MM.1S (cell line): Measurements from ENCODE around the gene UST.

Experiments used
- DNase-seq: peaks from one replicate; pipeline ENCODE4 v3.0.0-alpha.2; 2015
- H2AFZ ChIP-seq: fragments of 300-600 bp; sonication (generic); 2 replicates; pipeline ENCODE4 v1.6.0; 2016; ENCODE audit warnings: antibody characterized with exemption, low read length
- H3F3A ChIP-seq: fragments of 300-600 bp; sonication (generic); 2 replicates; pipeline ENCODE4 v1.6.1; 2016; ENCODE audit warnings: mild to moderate bottlenecking, antibody characterized with exemption, low read length, moderate library complexity, mixed read lengths; ENCODE audit not compliant: insufficient read depth
- H3K27ac ChIP-seq: fragments of 300-600 bp; sonication (generic); 2 replicates; pipeline ENCODE4 v1.5.1; 2016; ENCODE audit warnings: mild to moderate bottlenecking, low read length
- H3K27me3 ChIP-seq: fragments of 300-600 bp; sonication (generic); replicated peaks from 2 replicates; pipeline ENCODE4 v1.6.0; 2016; ENCODE audit warnings: low read length; ENCODE audit not compliant: insufficient read depth
- H3K36me3 ChIP-seq: fragments of 300-600 bp; sonication (generic); replicated peaks from 2 replicates; pipeline ENCODE4 v1.6.1; 2016; ENCODE audit warnings: mild to moderate bottlenecking, low read length, mixed read lengths; ENCODE audit not compliant: insufficient read depth
- H3K4me1 ChIP-seq: fragments of 300-600 bp; sonication (generic); 2 replicates; pipeline ENCODE4 v1.6.1; 2016; ENCODE audit warnings: low read length, mixed read lengths
- H3K4me2 ChIP-seq: fragments of 300-600 bp; sonication (generic); 2 replicates; pipeline ENCODE4 v1.6.0; 2016; ENCODE audit warnings: low read depth, low read length
- H3K4me3 ChIP-seq: fragments of 300-600 bp; sonication (generic); 2 replicates; pipeline ENCODE4 v1.5.1; 2016; ENCODE audit warnings: low read length, mixed read lengths
- H3K79me2 ChIP-seq: fragments of 300-600 bp; sonication (generic); 2 replicates; pipeline ENCODE4 v1.6.1; 2016; ENCODE audit warnings: mixed run types, low read length, mixed read lengths
- H3K9ac ChIP-seq: fragments of 300-600 bp; sonication (generic); 2 replicates; pipeline ENCODE4 v1.6.1; 2016; ENCODE audit warnings: low read length, mixed read lengths
- H3K9me2 ChIP-seq: fragments of 300-600 bp; sonication (generic); replicated peaks from 2 replicates; pipeline ENCODE4 v1.6.1; 2016; ENCODE audit warnings: mild to moderate bottlenecking, low read length, mixed read lengths; ENCODE audit not compliant: insufficient read depth
- H3K9me3 ChIP-seq: fragments of 300-600 bp; sonication (generic); replicated peaks from 2 replicates; pipeline ENCODE4 v1.6.1; 2016; ENCODE audit warnings: mild to moderate bottlenecking, low read length, mixed read lengths; ENCODE audit not compliant: insufficient read depth
- H4K20me1 ChIP-seq: fragments of 300-600 bp; sonication (generic); 2 replicates; pipeline ENCODE4 v1.6.1; 2016; ENCODE audit warnings: mild to moderate bottlenecking, low read length, moderate library complexity, mixed read lengths; ENCODE audit not compliant: insufficient read depth
- CTCF ChIP-seq: fragments of 300-600 bp; sonication (generic); IDR thresholded peaks from 2 replicates; pipeline ENCODE4 v1.5.1; 2016; ENCODE audit warnings: antibody characterized with exemption, low read length, mixed read lengths
- EZH2 ChIP-seq: fragments of 300-600 bp; sonication (generic); optimal IDR thresholded peaks from 2 replicates; pipeline ENCODE3; 2017; ENCODE audit warnings: low read depth, mild to moderate bottlenecking, antibody characterized with exemption, low read length, mixed read lengths
- EZH2phosphoT487 ChIP-seq: fragments of 300-600 bp; sonication (generic); IDR thresholded peaks from 2 replicates; pipeline ENCODE4 v1.6.1; 2018; ENCODE audit warnings: antibody characterized with exemption, low read length

UST gene

GRCh38 chr6:148952147-148953035, 205.6 kb downstream of the UST start:
- Histone ChIP-seq H3F3A (no peaks in the 10 kb centered on the region), H3K9ac (no peak overlapping the region), H3K4me2 (no peak overlapping the region), H3K4me3 (no peak overlapping the region), H3K36me3 (no peaks in the 10 kb centered on the region), H3K27me3 (no peaks in the 10 kb centered on the region), H2AFZ (no peak overlapping the region), H4K20me1 (no peaks in the 10 kb centered on the region), H3K79me2 (no peaks in the 10 kb centered on the region), H3K9me2 (no peaks in the 10 kb centered on the region), H3K27ac (no peak overlapping the region), H3K4me1 (no peaks in the 10 kb centered on the region), H3K9me3 (no peaks in the 10 kb centered on the region)
- DNase-seq: no peak
- TF ChIP-seq EZH2phosphoT487 (no peak), CTCF (no peak), EZH2 (no peak)

- no peaks in the 10 kb centered on the region for H3K4me1 ChIP-seq
- no peak overlapping the region for H3K4me3 ChIP-seq
- no peaks in the 10 kb centered on the region for H3K36me3 ChIP-seq
- no peak overlapping the region for H3K27ac ChIP-seq
- H3K9me2 ChIP-seq: no peaks in the 10 kb centered on the region
- H3K4me2 ChIP-seq: no peak overlapping the region
- H3K9ac ChIP-seq: no peak overlapping the region
- H3F3A ChIP-seq: no peaks in the 10 kb centered on the region
- no peaks in the 10 kb centered on the region for H3K79me2 ChIP-seq
- no peaks in the 10 kb centered on the region for H3K27me3 ChIP-seq
- DNase-seq: no peak
- no peak for TF ChIP-seq CTCF
- TF ChIP-seq EZH2phosphoT487: no peak
- no peak for TF ChIP-seq EZH2
- H3K9me3 ChIP-seq: no peaks in the 10 kb centered on the region
- no peaks in the 10 kb centered on the region for H4K20me1 ChIP-seq
- no peak overlapping the region for H2AFZ ChIP-seq
Observed at GRCh38 chr6:148954461-148954860, 207.6 kb downstream of the UST start.

GRCh38 chr6:148954934-148955333, 208.1 kb downstream of the UST start:
- Histone ChIP-seq H2AFZ (no peak overlapping the region), H3K9me3 (no peaks in the 10 kb centered on the region), H3K79me2 (no peaks in the 10 kb centered on the region), H3K27me3 (no peaks in the 10 kb centered on the region), H3K4me3 (no peak overlapping the region), H3F3A (no peaks in the 10 kb centered on the region), H3K4me2 (no peak overlapping the region), H3K9ac (no peak overlapping the region), H3K27ac (no peak overlapping the region), H3K36me3 (no peaks in the 10 kb centered on the region), H4K20me1 (no peaks in the 10 kb centered on the region), H3K4me1 (no peaks in the 10 kb centered on the region), H3K9me2 (no peaks in the 10 kb centered on the region)
- no peak for TF ChIP-seq CTCF
- no peak for TF ChIP-seq EZH2phosphoT487
- TF ChIP-seq EZH2: no peak
- no peak for DNase-seq
